RWPE1 (cell line): ENCODE measurements around the gene TAB2.

Experiments
- CTCF ChIA-PET: fragments of 350-600 bp; sonication (Branson Sonifier 250); formaldehyde crosslinking; extraction: SDS; loops from one replicate; lab custom pipeline; 2021; lab: Yijun Ruan, JAX
- POLR2A ChIA-PET: fragments of 400-600 bp; formaldehyde crosslinking; extraction: SDS; loops from one replicate; lab custom pipeline; 2020; ENCODE audit warnings: antibody characterized with exemption; ENCODE audit not compliant: low non-redundant PET; lab: Yijun Ruan, JAX
- DNase-seq: peaks from one replicate; pipeline ENCODE4 v3.0.0; 2012; ENCODE audit warnings: low spot score
- H3K27ac ChIP-seq: fragments of 450-650 bp; 2 replicates; pipeline ENCODE4 v1.5.1; 2017
- TF ChIP-seq, protein P1 (sequence below): fragments of 450-650 bp; conservative IDR thresholded peaks from 2 replicates; pipeline ENCODE4 v1.5.1; 2017; ENCODE audit warnings: low read depth, mild to moderate bottlenecking

Gene TAB2

DNA sequence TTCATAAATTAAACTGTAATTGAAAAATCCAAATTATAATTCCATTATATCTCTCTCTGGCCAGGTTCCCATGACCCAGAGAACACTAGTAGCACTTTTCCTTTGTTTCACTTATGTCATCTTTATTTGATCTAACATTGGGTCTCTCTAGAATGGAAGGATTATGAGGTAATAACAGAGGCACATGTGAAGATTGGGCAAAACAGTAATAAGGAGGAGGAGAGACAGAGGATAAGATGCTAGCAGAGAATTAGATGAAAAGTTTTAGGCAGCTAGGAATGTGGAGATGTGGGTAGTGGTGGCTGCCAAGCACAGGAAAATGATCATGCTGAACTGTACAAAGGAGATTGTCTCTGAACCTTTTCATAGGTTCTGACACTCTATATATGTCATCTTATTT is 3.3 kb downstream of the TAB2 start:
- CTCF ChIA-PET = no interaction called here
- TF ChIP-seq, protein P1, sequence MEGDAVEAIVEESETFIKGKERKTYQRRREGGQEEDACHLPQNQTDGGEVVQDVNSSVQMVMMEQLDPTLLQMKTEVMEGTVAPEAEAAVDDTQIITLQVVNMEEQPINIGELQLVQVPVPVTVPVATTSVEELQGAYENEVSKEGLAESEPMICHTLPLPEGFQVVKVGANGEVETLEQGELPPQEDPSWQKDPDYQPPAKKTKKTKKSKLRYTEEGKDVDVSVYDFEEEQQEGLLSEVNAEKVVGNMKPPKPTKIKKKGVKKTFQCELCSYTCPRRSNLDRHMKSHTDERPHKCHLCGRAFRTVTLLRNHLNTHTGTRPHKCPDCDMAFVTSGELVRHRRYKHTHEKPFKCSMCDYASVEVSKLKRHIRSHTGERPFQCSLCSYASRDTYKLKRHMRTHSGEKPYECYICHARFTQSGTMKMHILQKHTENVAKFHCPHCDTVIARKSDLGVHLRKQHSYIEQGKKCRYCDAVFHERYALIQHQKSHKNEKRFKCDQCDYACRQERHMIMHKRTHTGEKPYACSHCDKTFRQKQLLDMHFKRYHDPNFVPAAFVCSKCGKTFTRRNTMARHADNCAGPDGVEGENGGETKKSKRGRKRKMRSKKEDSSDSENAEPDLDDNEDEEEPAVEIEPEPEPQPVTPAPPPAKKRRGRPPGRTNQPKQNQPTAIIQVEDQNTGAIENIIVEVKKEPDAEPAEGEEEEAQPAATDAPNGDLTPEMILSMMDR = no peak
- POLR2A ChIA-PET = no interaction called here
- no peak overlapping the region for H3K27ac ChIP-seq
- DNase-seq = no peak

DNA sequence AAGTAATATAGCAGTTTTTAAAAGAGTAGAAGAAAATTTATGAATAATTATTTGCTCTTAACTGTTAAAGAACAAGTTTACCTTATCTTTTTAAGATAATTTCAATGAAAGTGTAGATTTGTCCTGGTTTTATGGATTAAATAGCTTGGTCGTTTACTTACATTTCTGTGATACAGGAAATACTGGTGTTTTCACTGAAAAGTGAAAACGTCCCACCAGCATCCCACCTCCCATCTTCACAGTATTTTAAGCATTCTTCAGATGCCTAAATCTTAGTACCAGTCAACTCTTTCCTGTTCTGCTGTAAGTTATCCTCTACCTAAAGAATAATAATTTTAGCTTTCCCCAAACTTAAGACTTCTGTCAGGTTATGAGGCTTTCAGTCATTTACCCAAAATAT is 5.8 kb downstream of the TAB2 start:
- no peak for DNase-seq
- ChIA-PET POLR2A (no interaction called here), CTCF (interaction anchor here (0.6 to 0.7 kb wide), 2 partner anchors 86 to 105 kb away, joined by 3 read pairs; no protein-coding TSS in a partner anchor)
- TF ChIP-seq, protein P1 = no peak
- no peak overlapping the region for H3K27ac ChIP-seq

DNA sequence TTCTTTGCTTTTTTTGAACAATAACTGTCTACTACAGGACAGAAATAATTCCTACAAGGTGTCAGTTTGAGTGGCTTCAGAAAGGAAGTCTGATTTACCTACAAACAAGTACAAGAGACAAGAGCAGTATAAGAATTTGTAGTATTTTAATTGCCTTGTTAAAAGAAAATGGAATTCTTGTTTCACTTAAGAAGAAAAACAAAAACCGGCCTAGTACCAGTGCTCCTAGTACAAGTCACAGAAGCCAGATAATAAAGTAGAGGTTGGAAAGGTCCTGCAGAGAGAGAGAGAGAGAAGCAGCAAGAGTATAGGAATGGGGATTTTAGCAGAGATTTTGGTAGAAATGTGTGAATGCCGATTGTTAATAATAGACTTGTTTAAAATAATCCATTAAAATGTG is 6.4 kb downstream of the TAB2 start:
- no peak for DNase-seq
- CTCF ChIA-PET = interaction anchor here (0.6 kb wide), 1 partner anchor 85 kb away, joined by 3 read pairs; no protein-coding TSS in a partner anchor
- TF ChIP-seq, protein P1 = no peak
- POLR2A ChIA-PET = no interaction called here
- H3K27ac ChIP-seq = no peak overlapping the region

DNA sequence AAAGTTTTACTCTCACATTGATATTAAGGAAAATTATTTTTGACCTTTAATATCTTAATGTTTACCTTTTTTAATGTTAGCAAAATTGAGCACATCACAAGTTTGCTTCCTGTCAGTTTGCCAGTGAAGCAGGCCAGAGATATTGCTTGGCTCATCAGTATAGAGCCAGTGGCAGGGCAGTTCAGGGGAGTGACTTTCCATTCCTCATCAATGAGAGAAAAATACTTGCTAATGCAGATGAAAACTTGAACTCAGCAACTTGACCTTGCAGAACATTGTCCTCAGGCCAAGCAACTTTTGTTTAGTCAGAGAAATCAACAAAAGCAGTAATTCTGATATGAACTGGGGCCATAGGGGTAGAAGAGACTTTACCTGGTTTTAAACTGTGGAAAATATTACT is 6.9 kb downstream of the TAB2 start:
- H3K27ac ChIP-seq = no peak overlapping the region
- TF ChIP-seq, protein P1 = no peak
- POLR2A ChIA-PET = interaction anchor here (0.6 kb wide), 1 partner anchor 1885 kb away, joined by 3 read pairs; no protein-coding TSS in a partner anchor
- DNase-seq = no peak
- CTCF ChIA-PET = interaction anchor here (1.0 kb wide), 1 partner anchor 108 kb away, joined by 3 read pairs; no protein-coding TSS in a partner anchor

DNA sequence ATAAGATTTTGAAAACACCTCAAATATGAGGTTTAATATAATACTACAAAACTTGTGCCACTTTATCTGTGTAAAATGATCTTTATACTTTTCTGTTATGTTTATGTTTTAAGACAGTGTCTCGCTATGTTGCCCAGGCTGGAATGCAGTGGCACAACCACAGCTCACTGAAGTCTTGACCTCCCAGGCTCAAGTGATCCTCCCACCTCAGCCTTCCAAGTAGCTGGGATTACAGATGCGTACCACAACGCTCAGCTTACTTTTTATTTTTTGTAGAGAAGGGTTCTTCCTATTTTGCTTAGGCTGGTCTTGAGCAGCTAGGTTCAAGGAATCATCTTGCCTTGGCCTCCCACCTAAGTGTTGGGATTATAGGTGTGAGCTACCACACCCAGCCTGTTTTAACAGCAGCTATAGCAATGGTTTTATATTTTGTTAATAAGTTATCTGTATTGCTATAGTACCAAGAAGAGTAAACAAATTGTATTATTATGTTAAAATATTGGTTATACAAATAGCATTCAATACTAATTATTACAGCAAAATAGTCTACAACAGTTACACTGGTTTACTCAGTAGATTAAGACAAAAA is 8.2 kb downstream of the TAB2 start:
- ChIA-PET CTCF (interaction anchor here (0.6 kb wide), 1 partner anchor 104 kb away, joined by 4 read pairs; no protein-coding TSS in a partner anchor), POLR2A (no interaction called here)
- TF ChIP-seq, protein P1 = no peak
- DNase-seq = no peak
- H3K27ac ChIP-seq = no peak overlapping the region

DNA sequence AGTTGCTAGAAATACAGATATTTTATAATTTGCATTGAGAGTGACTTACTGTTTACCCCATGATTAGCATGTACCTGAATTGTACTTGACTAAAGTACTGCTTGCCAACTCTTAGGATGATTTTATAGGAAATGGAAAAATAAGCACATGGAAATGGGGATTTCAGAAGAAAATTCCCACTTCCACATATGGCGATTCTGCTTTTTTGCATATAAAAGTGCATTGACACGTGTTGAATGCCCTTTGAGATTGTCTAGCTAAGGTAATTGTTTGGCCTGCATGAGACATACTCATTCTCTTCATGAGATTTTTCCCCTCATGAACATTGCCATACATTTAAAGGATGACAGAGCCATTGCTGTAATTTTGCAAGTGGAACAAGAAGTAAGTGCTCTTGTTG is 10.1 kb downstream of the TAB2 start:
- no peak for DNase-seq
- POLR2A ChIA-PET = no interaction called here
- CTCF ChIA-PET = no interaction called here

More for the DNA sequence above, 10.1 kb downstream of the TAB2 start:
- TF ChIP-seq, protein P1 = no peak
- H3K27ac ChIP-seq = no peak overlapping the region
